Measurements from ENCODE around the gene SERTAD3.

GRCh38 chr19:40466219-40466984 lies 22.3 kb upstream of the SERTAD3 start:
- TF ChIP-seq CTCF (IDR thresholded peaks at IDR 0.05) (peak in 1 of 5 experiments; percentile 8), POLR2A (IDR thresholded peaks at IDR 0.05) (no peak), EP300 (IDR thresholded peaks at IDR 0.05) (peak in 1 of 2 donors; percentile 43)
